Uterus (tissue), 2 donors: ENCODE results near the gene CASTOR1.

Source experiments
- CTCF ChIP-seq, 4 experiments: fragments of 200-600 bp in 2 of 4; fragments of 450-650 bp in 2 of 4; sonication (generic) in 2 of 4; IDR thresholded peaks; one replicate each; pipeline ENCODE4 v1.5.1; 2016 to 2019; ENCODE audit warnings: antibody characterized with exemption in 4 of 4, mild to moderate bottlenecking in 2 of 4, moderate library complexity in 1 of 4
- POLR2A ChIP-seq, 2 donors: fragments of 450-650 bp; IDR thresholded peaks; one replicate each; pipeline ENCODE4 v1.6.1; 2016; ENCODE audit warnings: antibody characterized with exemption in 2 of 2, mild to moderate bottlenecking in 1 of 2, moderate library complexity in 1 of 2

GRCh38 chr22:30251711-30252110 lies 37.6 kb downstream of the CASTOR1 start:
- TF ChIP-seq POLR2A (IDR thresholded peaks at IDR 0.05): no peak
- TF ChIP-seq CTCF (IDR thresholded peaks at IDR 0.05): no peak
